Tibial artery (tissue), 4 donors: ENCODE data around the gene ELK1.

ENCODE experiments used
- DNase-seq, 2 donors: peaks; one replicate each; pipeline ENCODE4 v3.0.0-alpha.2; 2019
- H3K27ac ChIP-seq, 2 donors: fragments of 200-600 bp; sonication (generic) in 1 of 2; 1 replicate in 1 of 2; 2 replicates in 1 of 2; pipeline ENCODE4 v1.5.1; 2018 to 2019; ENCODE audit warnings: mild to moderate bottlenecking in 1 of 2
- H3K27me3 ChIP-seq, 2 donors: fragments of 200-600 bp; sonication (generic) in 1 of 2; one replicate each; pipeline versions ENCODE4 v1.5.1 to v1.6.0; 2016 to 2019
- H3K36me3 ChIP-seq, 3 donors: fragments of 200-600 bp; sonication (generic) in 2 of 3; one replicate each; pipeline ENCODE4 v1.5.1; 2016 to 2019; ENCODE audit warnings: mild to moderate bottlenecking in 2 of 3
- H3K4me1 ChIP-seq, 4 donors: fragments of 200-600 bp; sonication (generic) in 2 of 4; 1 replicate in 3 of 4; 2 replicates in 1 of 4; pipeline ENCODE4 v1.5.1; 2016 to 2019
- H3K4me3 ChIP-seq, 2 donors: fragments of 200-600 bp; sonication (generic) in 1 of 2; 1 replicate in 1 of 2; 2 replicates in 1 of 2; pipeline ENCODE4 v1.5.1; 2018 to 2019; ENCODE audit warnings: mild to moderate bottlenecking in 2 of 2
- H3K9me3 ChIP-seq, 3 donors: fragments of 200-600 bp; sonication (generic) in 1 of 3; one replicate each; pipeline ENCODE4 v1.5.1; 2016 to 2019
- intact Hi-C: fragments of 100-400 bp; cut with DNase I; formaldehyde crosslinking; loops from one replicate; pipeline ENCODE4 v1.15.0; 2023; ENCODE audit warnings: low total_unique reads
- TF ChIP-seq, protein P1 (sequence below), 2 experiments: fragments of 200-600 bp in 1 of 2; fragments of 450-650 bp in 1 of 2; IDR thresholded peaks; one replicate each; pipeline ENCODE4 v1.5.1; 2017 to 2019; ENCODE audit warnings: antibody characterized with exemption in 2 of 2, mild to moderate bottlenecking in 1 of 2, moderate library complexity in 1 of 2

Gene ELK1, protein sequence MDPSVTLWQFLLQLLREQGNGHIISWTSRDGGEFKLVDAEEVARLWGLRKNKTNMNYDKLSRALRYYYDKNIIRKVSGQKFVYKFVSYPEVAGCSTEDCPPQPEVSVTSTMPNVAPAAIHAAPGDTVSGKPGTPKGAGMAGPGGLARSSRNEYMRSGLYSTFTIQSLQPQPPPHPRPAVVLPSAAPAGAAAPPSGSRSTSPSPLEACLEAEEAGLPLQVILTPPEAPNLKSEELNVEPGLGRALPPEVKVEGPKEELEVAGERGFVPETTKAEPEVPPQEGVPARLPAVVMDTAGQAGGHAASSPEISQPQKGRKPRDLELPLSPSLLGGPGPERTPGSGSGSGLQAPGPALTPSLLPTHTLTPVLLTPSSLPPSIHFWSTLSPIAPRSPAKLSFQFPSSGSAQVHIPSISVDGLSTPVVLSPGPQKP

DNA sequence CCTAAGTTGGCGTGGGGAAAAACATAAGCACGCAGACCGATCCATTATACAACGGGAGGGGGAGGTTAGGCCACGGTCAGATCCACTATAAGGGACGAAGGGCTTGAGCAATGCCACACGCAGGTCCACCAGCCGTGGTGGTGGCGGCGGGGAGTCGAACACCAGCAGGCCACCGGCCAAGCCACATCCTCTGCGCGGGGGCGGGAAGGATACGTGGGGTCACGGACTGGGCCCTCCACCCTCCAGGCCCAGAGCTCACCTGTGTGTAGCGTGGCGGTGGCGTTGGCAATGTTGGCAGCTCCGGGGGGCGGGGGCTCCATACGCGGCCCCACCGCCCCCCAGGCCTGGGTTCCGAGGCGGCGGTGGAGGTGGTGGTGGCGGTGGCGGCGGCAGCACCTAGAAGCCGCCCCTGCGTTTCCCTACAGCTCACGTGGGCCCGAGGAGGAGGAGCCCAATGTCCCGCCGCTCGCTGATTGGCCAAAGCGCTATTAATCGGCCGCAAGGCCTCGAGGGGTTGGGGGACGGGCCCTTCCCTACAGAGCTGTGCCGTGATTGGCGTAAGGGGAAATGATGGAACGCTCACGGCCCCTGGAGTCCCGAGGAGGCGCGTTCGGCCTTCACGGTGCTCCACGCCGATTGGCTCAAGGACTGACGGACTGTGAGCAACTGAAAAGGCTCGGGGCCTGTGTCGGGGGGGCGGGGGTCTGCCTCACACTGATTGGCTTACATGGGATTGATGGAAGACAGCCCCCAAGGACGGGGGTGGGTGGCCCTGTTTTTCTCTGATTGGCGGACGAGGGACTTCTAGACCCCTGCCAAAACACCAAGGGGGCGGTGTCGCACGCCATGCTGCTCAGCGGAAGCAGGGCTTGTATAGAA lies at the start of gene ELK1:
TSS of gene ELK1 (minus strand) at position 400 of the 879 bp plus-strand sequence. CDS start 9,122 bp downstream, outside the sequence.
- peaks cover 0 to 22% (median 0%) of the 10 kb centered on the region in 3 donors for H3K36me3 ChIP-seq
- peak; percentile 95 to 98 for DNase-seq
- H3K4me1 ChIP-seq = peaks cover 0 to 24% (median 11%) of the 10 kb centered on the region in 4 donors
- TF ChIP-seq, protein P1, sequence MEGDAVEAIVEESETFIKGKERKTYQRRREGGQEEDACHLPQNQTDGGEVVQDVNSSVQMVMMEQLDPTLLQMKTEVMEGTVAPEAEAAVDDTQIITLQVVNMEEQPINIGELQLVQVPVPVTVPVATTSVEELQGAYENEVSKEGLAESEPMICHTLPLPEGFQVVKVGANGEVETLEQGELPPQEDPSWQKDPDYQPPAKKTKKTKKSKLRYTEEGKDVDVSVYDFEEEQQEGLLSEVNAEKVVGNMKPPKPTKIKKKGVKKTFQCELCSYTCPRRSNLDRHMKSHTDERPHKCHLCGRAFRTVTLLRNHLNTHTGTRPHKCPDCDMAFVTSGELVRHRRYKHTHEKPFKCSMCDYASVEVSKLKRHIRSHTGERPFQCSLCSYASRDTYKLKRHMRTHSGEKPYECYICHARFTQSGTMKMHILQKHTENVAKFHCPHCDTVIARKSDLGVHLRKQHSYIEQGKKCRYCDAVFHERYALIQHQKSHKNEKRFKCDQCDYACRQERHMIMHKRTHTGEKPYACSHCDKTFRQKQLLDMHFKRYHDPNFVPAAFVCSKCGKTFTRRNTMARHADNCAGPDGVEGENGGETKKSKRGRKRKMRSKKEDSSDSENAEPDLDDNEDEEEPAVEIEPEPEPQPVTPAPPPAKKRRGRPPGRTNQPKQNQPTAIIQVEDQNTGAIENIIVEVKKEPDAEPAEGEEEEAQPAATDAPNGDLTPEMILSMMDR (IDR thresholded peaks at IDR 0.05) = no peak
- H3K27ac ChIP-seq = peak within 1 kb of the TSS; percentile 90 to 91
- no peaks in the 10 kb centered on the region for H3K27me3 ChIP-seq
- intact Hi-C loops = no loop called here
- peak within 1 kb of the TSS; percentile 72 to 81 for H3K4me3 ChIP-seq
- H3K9me3 ChIP-seq = no peaks in the 10 kb centered on the region

DNA sequence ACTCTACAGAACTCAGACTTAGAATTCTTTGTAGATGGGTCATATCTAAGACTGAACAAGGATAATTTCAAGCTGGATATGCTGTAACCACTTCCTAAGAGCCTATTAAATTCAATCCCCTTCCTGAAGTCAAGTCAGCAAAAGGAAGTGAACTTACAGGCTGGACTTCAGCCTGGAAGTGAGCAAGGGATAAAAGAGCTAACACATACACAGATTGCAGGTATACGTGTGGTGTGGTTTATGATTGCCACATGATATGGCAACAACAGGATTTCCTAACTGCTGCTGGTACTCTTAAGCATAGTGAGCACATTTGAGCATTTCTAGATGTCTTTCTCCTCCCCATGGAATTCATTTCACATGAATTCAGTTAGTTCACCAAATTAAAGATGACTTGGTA lies 46.8 kb upstream of the ELK1 start:
- DNase-seq = no peak
- H3K9me3 ChIP-seq = no peaks in the 10 kb centered on the region
- no peak overlapping the region for H3K27ac ChIP-seq
- TF ChIP-seq, protein P1 (IDR thresholded peaks at IDR 0.05) = no peak
- no peaks in the 10 kb centered on the region for H3K4me1 ChIP-seq
- no peak overlapping the region for H3K4me3 ChIP-seq
- H3K36me3 ChIP-seq = no peaks in the 10 kb centered on the region
- intact Hi-C loops = no loop called here
- H3K27me3 ChIP-seq = no peaks in the 10 kb centered on the region

DNA sequence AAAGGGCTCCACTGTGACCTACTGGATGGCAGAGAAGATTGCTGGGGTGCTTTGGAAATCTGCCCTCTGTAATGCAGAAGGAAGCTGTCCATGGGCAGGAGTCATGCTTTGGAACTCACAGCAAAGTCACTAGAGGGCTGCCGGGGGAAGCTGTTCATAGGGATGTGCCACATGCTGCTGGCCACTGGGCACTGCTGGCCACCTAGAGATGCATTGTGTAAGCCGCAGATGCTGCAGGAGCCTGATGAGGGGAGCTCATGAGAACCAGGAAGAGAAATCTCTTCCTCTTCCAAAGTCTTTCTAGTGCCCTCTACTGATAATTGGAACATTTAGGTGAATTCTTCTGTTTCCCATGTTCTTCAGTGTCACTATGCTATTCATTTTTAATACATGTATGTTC lies 39.8 kb upstream of the ELK1 start:
- Histone ChIP-seq H3K27me3 (no peaks in the 10 kb centered on the region), H3K4me3 (no peak overlapping the region), H3K9me3 (no peaks in the 10 kb centered on the region), H3K27ac (no peak overlapping the region), H3K4me1 (no peaks in the 10 kb centered on the region), H3K36me3 (no peaks in the 10 kb centered on the region)
- intact Hi-C loops = no loop called here
- TF ChIP-seq, protein P1 (IDR thresholded peaks at IDR 0.05) = no peak
- DNase-seq = no peak

DNA sequence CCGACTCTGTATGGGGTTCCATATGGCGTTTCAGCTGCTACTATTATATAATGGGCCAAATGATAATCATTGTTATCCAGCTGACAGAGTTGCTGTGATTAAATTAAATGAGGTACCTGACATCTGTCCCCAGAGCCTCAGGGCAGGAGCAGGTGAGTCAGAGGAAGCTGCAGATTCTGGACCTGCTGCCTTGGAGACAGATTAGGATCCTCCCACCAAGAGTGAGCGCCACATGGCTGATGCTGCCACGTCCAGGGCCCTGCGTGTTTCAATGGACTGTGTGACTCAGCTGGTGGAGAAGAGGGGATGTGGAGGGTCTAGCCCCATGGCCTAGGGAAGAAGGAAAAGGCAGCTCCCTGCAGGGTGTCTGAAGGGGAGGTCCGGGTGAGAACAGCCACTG lies 36.9 kb upstream of the ELK1 start:
- TF ChIP-seq, protein P1 (IDR thresholded peaks at IDR 0.05) = no peak
- intact Hi-C loops = no loop called here
- no peaks in the 10 kb centered on the region for H3K36me3 ChIP-seq
- no peak overlapping the region for H3K4me3 ChIP-seq
- no peak for DNase-seq
- H3K27ac ChIP-seq = no peak overlapping the region
- no peaks in the 10 kb centered on the region for H3K27me3 ChIP-seq
- H3K4me1 ChIP-seq = no peaks in the 10 kb centered on the region
- H3K9me3 ChIP-seq = no peaks in the 10 kb centered on the region

DNA sequence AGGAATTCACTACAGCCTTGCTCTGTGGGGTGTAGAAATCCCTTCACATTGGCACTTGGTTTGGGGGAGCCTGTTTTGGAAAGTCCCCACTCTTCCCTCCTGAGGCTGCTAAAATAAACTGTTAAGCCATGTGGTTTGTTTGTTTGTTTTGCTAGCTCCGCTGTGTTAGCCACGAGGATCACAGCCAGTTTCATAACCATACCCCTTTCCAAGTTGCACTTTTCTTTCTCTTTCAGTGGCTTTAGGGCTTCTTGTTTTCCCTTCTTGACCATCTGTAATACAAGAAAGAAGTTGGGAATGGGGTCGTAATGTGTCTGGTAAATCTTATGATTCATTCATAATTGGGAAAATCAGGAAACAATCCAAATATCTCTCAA lies 33.5 kb upstream of the ELK1 start:
- TF ChIP-seq, protein P1 (IDR thresholded peaks at IDR 0.05) = no peak
- Histone ChIP-seq H3K9me3 (no peaks in the 10 kb centered on the region), H3K27me3 (no peaks in the 10 kb centered on the region), H3K4me1 (no peaks in the 10 kb centered on the region), H3K36me3 (no peaks in the 10 kb centered on the region), H3K27ac (no peak overlapping the region), H3K4me3 (no peak overlapping the region)
- no peak for DNase-seq
- intact Hi-C loops = no loop called here
